HG02588 (cell line): ENCODE results near the gene SNX25.
"Not testable (repeated sequence)": the region's sequence is repeated elsewhere in the genome, so short reads cannot be mapped to it uniquely, and the experiment has no call there.

ENCODE experiments used
- ATAC-seq: cut with Tn5 transposase; IDR thresholded peaks from one replicate; pipeline ENCODE4 v1.9.1; 2021; ENCODE audit warnings: mild to moderate bottlenecking, moderate library complexity; ENCODE audit not compliant: unreplicated experiment

Gene SNX25

GRCh38 chr4:185296665-185297460 is 87.5 kb downstream of the SNX25 start:
- no peak for ATAC-seq

- ATAC-seq = no peak
Observed at GRCh38 chr4:185298728-185299430, 89.5 kb downstream of the SNX25 start.

- no peak for ATAC-seq
Observed at GRCh38 chr4:185304541-185304940, 95.1 kb downstream of the SNX25 start.

GRCh38 chr4:185304944-185305690 is 95.7 kb downstream of the SNX25 start:
- ATAC-seq = peak; percentile 51

- no peak for ATAC-seq
Observed at GRCh38 chr4:185305979-185306442, 96.6 kb downstream of the SNX25 start.

- ATAC-seq = peak; percentile 53
Observed at GRCh38 chr4:185307136-185307950, 97.9 kb downstream of the SNX25 start.

GRCh38 chr4:185309770-185310169 is 100.4 kb downstream of the SNX25 start:
- peak; percentile 63 for ATAC-seq

- no peak for ATAC-seq
Observed at GRCh38 chr4:185311113-185311888, 101.9 kb downstream of the SNX25 start.

GRCh38 chr4:185312699-185313098 is 103.3 kb downstream of the SNX25 start:
- no peak for ATAC-seq

- ATAC-seq = not testable (repeated sequence)
Observed at GRCh38 chr4:185317462-185317861, 108.1 kb downstream of the SNX25 start.

- ATAC-seq = no peak
Observed at GRCh38 chr4:185317880-185318279, 108.5 kb downstream of the SNX25 start.

GRCh38 chr4:185318679-185319078 is 109.3 kb downstream of the SNX25 start:
- ATAC-seq = no peak

- ATAC-seq = no peak
Observed at GRCh38 chr4:185322803-185323202, 113.4 kb downstream of the SNX25 start.

GRCh38 chr4:185323606-185324005 is 114.2 kb downstream of the SNX25 start:
- no peak for ATAC-seq

- not testable (repeated sequence) for ATAC-seq
Observed at GRCh38 chr4:185324361-185324760, 115.0 kb downstream of the SNX25 start.

- not testable (repeated sequence) for ATAC-seq
Observed at GRCh38 chr4:185325721-185326120, 116.3 kb downstream of the SNX25 start.

- ATAC-seq = no peak
Observed at GRCh38 chr4:185328586-185328985, 119.2 kb downstream of the SNX25 start.

- ATAC-seq = not testable (repeated sequence)
Observed at GRCh38 chr4:185329879-185330510, 120.6 kb downstream of the SNX25 start.
